ENCODE results near the gene WNT4. TPM values are rescaled to one million over a fixed set of nuclear protein-coding genes. Genes with fewer than 3 reads are reported as not detected.

WNT4 gene
- total RNA-seq, 2 experiments from 2014 or later: not detected

GRCh38 chr1:22123901-22124404, 18.9 kb downstream of the WNT4 start:
- no peaks in the 10 kb centered on the region for H3K9me3 ChIP-seq (ENCODE audit: control insufficient read depth in 1 of 2, insufficient read depth in 1 of 2, low read length in 2 of 2)
- H3K27ac ChIP-seq (ENCODE audit: low read depth in 1 of 2, low read length in 2 of 2): no peak overlapping the region
- Mint-ChIP-seq H3K4me1 (ENCODE audit: low read depth) (no peaks in the 10 kb centered on the region), H3K36me3 (ENCODE audit: low read depth) (peaks cover 5% of the 10 kb centered on the region), H3K9me3 (no peaks in the 10 kb centered on the region), H3K27me3 (no peaks in the 10 kb centered on the region), H3K27ac (peak overlapping the region; percentile 55), H3K4me3 (no peak overlapping the region)
- ChIA-PET CTCF (no interaction called here), POLR2A (interaction anchor here (1.4 kb wide), 1 partner anchor 13 kb away, joined by 6 read pairs; no protein-coding TSS in a partner anchor)
- TF ChIP-seq, protein P1, sequence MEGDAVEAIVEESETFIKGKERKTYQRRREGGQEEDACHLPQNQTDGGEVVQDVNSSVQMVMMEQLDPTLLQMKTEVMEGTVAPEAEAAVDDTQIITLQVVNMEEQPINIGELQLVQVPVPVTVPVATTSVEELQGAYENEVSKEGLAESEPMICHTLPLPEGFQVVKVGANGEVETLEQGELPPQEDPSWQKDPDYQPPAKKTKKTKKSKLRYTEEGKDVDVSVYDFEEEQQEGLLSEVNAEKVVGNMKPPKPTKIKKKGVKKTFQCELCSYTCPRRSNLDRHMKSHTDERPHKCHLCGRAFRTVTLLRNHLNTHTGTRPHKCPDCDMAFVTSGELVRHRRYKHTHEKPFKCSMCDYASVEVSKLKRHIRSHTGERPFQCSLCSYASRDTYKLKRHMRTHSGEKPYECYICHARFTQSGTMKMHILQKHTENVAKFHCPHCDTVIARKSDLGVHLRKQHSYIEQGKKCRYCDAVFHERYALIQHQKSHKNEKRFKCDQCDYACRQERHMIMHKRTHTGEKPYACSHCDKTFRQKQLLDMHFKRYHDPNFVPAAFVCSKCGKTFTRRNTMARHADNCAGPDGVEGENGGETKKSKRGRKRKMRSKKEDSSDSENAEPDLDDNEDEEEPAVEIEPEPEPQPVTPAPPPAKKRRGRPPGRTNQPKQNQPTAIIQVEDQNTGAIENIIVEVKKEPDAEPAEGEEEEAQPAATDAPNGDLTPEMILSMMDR (IDR thresholded peaks at IDR 0.05): no peak
- no peaks in the 10 kb centered on the region for H3K27me3 ChIP-seq (ENCODE audit: control insufficient read depth in 1 of 2, insufficient read depth in 2 of 2, low read length in 2 of 2)
- intact Hi-C loops (cut with DNase I, micrococcal nuclease): no loop called here
- H3K4me1 ChIP-seq (ENCODE audit: insufficient read depth, low read length): no peaks in the 10 kb centered on the region
- no peak for DNase-seq
- H3K4me3 ChIP-seq (ENCODE audit: low read length): no peak overlapping the region
- no peak for ATAC-seq (ENCODE audit: poor library complexity)
- peaks cover 8% of the 10 kb centered on the region for H3K36me3 ChIP-seq (ENCODE audit: insufficient read depth, low read length)

- Mint-ChIP-seq H3K9me3 (no peaks in the 10 kb centered on the region), H3K4me1 (ENCODE audit: low read depth) (no peaks in the 10 kb centered on the region), H3K27ac (peak overlapping the region; percentile 55), H3K4me3 (no peak overlapping the region), H3K27me3 (no peaks in the 10 kb centered on the region), H3K36me3 (ENCODE audit: low read depth) (peaks cover 8% of the 10 kb centered on the region)
- Histone ChIP-seq H3K27me3 (ENCODE audit: control insufficient read depth in 1 of 2, insufficient read depth in 2 of 2, low read length in 2 of 2) (no peaks in the 10 kb centered on the region), H3K4me3 (ENCODE audit: low read length) (no peak overlapping the region), H3K27ac (ENCODE audit: low read depth in 1 of 2, low read length in 2 of 2) (no peak overlapping the region), H3K9me3 (ENCODE audit: control insufficient read depth in 1 of 2, insufficient read depth in 1 of 2, low read length in 2 of 2) (no peaks in the 10 kb centered on the region), H3K36me3 (ENCODE audit: insufficient read depth, low read length) (peaks cover 17% of the 10 kb centered on the region), H3K4me1 (ENCODE audit: insufficient read depth, low read length) (no peaks in the 10 kb centered on the region)
- TF ChIP-seq, protein P1 (IDR thresholded peaks at IDR 0.05): no peak
- intact Hi-C loops (cut with DNase I, micrococcal nuclease): no loop called here
- ATAC-seq (ENCODE audit: poor library complexity) (no peak), DNase-seq (no peak)
- ChIA-PET POLR2A (interaction anchor here (1.4 kb wide), 1 partner anchor 12 kb away, joined by 6 read pairs; no protein-coding TSS in a partner anchor), CTCF (no interaction called here)
These were observed 19.9 kb downstream of the WNT4 start for GRCh38 chr1:22123071-22123390.

DNA sequence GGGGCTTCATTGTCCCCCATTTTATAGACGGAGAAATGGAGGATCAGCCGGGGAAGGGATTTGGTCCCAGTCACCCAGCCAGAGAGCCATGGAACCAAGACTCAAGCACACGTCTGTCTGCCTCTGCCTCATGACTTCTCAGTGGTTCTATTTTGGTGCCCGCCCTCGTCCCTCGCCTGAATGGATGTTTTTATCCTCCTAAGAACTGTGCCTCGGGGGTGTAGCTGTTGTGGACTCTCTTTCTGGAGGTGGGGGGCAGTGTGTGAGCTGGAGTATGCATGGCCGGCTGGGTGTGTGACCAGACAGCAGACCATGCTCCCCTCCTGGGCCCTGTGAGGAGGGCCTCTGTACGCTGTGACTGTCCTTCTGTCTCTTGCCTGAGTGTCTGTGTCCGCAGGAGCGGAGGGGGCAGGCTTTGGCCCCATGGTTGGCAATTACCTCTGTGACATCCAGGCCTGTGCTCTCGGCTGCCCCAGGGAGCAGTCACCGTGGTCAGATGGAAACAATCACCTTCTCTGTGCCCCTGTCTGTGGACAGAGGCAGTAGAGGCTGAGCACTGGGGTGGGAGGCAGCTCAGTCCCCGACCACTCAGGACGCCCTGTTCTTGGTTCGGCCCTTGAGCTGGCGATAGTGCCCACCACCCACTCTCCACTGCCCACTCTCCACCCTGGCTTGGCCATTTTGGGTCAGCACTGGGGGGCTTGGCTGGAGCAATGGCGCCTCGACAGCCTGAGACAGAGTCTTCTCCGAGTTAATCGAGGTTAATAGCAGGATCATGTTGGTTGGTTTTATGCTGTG, 20.4 kb downstream of the WNT4 start:
- no peaks in the 10 kb centered on the region for H3K9me3 Mint-ChIP-seq
- CTCF ChIA-PET: interaction anchor here (0.9 to 1.4 kb wide), 2 partner anchors 15 to 17 kb away, joined by 3 read pairs; no protein-coding TSS in a partner anchor
- TF ChIP-seq, protein P1 (IDR thresholded peaks at IDR 0.05): no peak
- DNase-seq (no peak), ATAC-seq (ENCODE audit: poor library complexity) (no peak)
- H3K36me3 Mint-ChIP-seq (ENCODE audit: low read depth): peaks cover 8% of the 10 kb centered on the region
- H3K4me3 ChIP-seq (ENCODE audit: low read length): no peak overlapping the region
- no peaks in the 10 kb centered on the region for H3K27me3 ChIP-seq (ENCODE audit: control insufficient read depth in 1 of 2, insufficient read depth in 2 of 2, low read length in 2 of 2)
- H3K9me3 ChIP-seq (ENCODE audit: control insufficient read depth in 1 of 2, insufficient read depth in 1 of 2, low read length in 2 of 2): no peaks in the 10 kb centered on the region
- no peaks in the 10 kb centered on the region for H3K27me3 Mint-ChIP-seq
- POLR2A ChIA-PET: interaction anchor here (1.4 kb wide), 1 partner anchor 12 kb away, joined by 6 read pairs; no protein-coding TSS in a partner anchor
- peak overlapping the region; percentile 9 for H3K27ac Mint-ChIP-seq
- no peak overlapping the region for H3K27ac ChIP-seq (ENCODE audit: low read depth in 1 of 2, low read length in 2 of 2)
- no peaks in the 10 kb centered on the region for H3K4me1 ChIP-seq (ENCODE audit: insufficient read depth, low read length)
- no peaks in the 10 kb centered on the region for H3K4me1 Mint-ChIP-seq (ENCODE audit: low read depth)
- no peak overlapping the region for H3K4me3 Mint-ChIP-seq
- peaks cover 23% of the 10 kb centered on the region for H3K36me3 ChIP-seq (ENCODE audit: insufficient read depth, low read length)
- intact Hi-C loops (cut with DNase I, micrococcal nuclease): no loop called here

All from CD4-positive, alpha-beta T cell (primary cell).